ENCODE data around the gene BLVRA.

BLVRA gene

GRCh38 chr7:43855176-43855575 lies 96.7 kb downstream of the BLVRA start:
- no peak for DNase-seq (ENCODE audit: low read depth in 2 of 3, low spot score in 2 of 3)

GRCh38 chr7:43856316-43856715 lies 97.8 kb downstream of the BLVRA start:
- no peak for DNase-seq (ENCODE audit: low read depth in 2 of 3, low spot score in 2 of 3)

Measured in activated CD8-positive, alpha-beta memory T cell treated with anti-CD3 and anti-CD28 coated beads for 48 hours (primary cell).